WTC11 (cell line): ENCODE measurements around the gene NDUFAF2. TPM values are rescaled to one million over a fixed set of nuclear protein-coding genes. Genes with fewer than 3 reads are reported as not detected.

Experiments
- ATAC-seq: fragments of 200-7000 bp; cut with Tn5 transposase; 2 replicates; pipeline ENCODE4 v1.10.0; 2021; ENCODE audit warnings: mild to moderate bottlenecking, moderate library complexity
- CTCF ChIA-PET: fragments of 300-600 bp; sonication (Branson Sonifier 250); formaldehyde crosslinking; loops from one replicate; lab custom pipeline; 2021; ENCODE audit warnings: antibody characterized with exemption; lab: Charles Lee
- POLR2A ChIA-PET: fragments of 350-600 bp; sonication (Branson Sonifier 250); formaldehyde crosslinking; loops from one replicate; lab custom pipeline; 2021; ENCODE audit warnings: antibody characterized with exemption; lab: Charles Lee
- DNase-seq: peaks from one replicate; pipeline ENCODE4 v3.0.0; 2021; ENCODE audit warnings: low spot score
- H3K27ac Mint-ChIP-seq: 2 replicates; pipeline ENCODE4 v1.8.0; 2021; ENCODE audit warnings: mixed read lengths
- H3K27me3 Mint-ChIP-seq: 2 replicates; pipeline ENCODE4 v1.8.0; 2021; ENCODE audit warnings: low read depth, mild to moderate bottlenecking, moderate library complexity, mixed read lengths
- H3K36me3 Mint-ChIP-seq: 2 replicates; pipeline ENCODE4 v1.8.0; 2021; ENCODE audit warnings: mixed read lengths
- H3K4me1 Mint-ChIP-seq: 2 replicates; pipeline ENCODE4 v1.8.0; 2022; ENCODE audit warnings: mixed read lengths
- H3K4me3 Mint-ChIP-seq: 2 replicates; pipeline ENCODE4 v1.8.0; 2021; ENCODE audit warnings: mild to moderate bottlenecking, moderate library complexity, mixed read lengths
- H3K9me3 Mint-ChIP-seq: 2 replicates; pipeline ENCODE4 v1.8.0; 2021; ENCODE audit warnings: mixed read lengths
- CBFB ChIP-seq: sonication (generic); formaldehyde crosslinking; IDR thresholded peaks from 2 replicates; pipeline ENCODE4 v1.8.1; 2022; ENCODE audit warnings: mild to moderate bottlenecking, low read depth, missing genetic modification reagents
- CREB1 ChIP-seq: sonication (generic); formaldehyde crosslinking; IDR thresholded peaks from 2 replicates; pipeline ENCODE4 v1.8.0; 2023; ENCODE audit warnings: mild to moderate bottlenecking, missing genetic modification reagents
- ELF4 ChIP-seq: sonication (generic); formaldehyde crosslinking; IDR thresholded peaks from 2 replicates; pipeline ENCODE4 v1.8.1; 2022; ENCODE audit warnings: low read depth, mild to moderate bottlenecking, moderate library complexity, missing genetic modification reagents
- FOXP1 ChIP-seq: sonication (generic); formaldehyde crosslinking; IDR thresholded peaks from 2 replicates; pipeline ENCODE4 v1.8.0; 2022; ENCODE audit warnings: missing genetic modification reagents, mild to moderate bottlenecking, moderate library complexity, borderline replicate concordance
- HMGA2 ChIP-seq: fragments of 250-450 bp; sonication (Bioruptor Pico); IDR thresholded peaks from 2 replicates; pipeline ENCODE4 v1.4.0; 2021; ENCODE audit warnings: mild to moderate bottlenecking, moderate library complexity
- JAZF1 ChIP-seq: fragments of 250-450 bp; sonication (Bioruptor Pico); IDR thresholded peaks from 2 replicates; pipeline ENCODE4 v1.9.0; 2021; ENCODE audit warnings: moderate library complexity, mild to moderate bottlenecking, inconsistent platforms
- MXD4 ChIP-seq: fragments of 250-450 bp; sonication (Bioruptor Pico); IDR thresholded peaks from 2 replicates; pipeline ENCODE4 v1.8.0; 2021; ENCODE audit warnings: mild to moderate bottlenecking, moderate library complexity, borderline replicate concordance
- NFATC4 ChIP-seq: fragments of 250-450 bp; sonication (Bioruptor Pico); IDR thresholded peaks from 2 replicates; pipeline ENCODE4 v1.9.0; 2021; ENCODE audit warnings: mild to moderate bottlenecking
- OVOL2 ChIP-seq: fragments of 250-450 bp; sonication (Bioruptor Pico); IDR thresholded peaks from 2 replicates; pipeline ENCODE4 v1.9.0; 2021; ENCODE audit warnings: mild to moderate bottlenecking, borderline replicate concordance
- RORB ChIP-seq: fragments of 250-450 bp; sonication (Bioruptor Pico); IDR thresholded peaks from 2 replicates; pipeline ENCODE4 v1.9.0; 2021; ENCODE audit warnings: mild to moderate bottlenecking
- SMAD4 ChIP-seq: sonication (generic); formaldehyde crosslinking; IDR thresholded peaks from 2 replicates; pipeline ENCODE4 v1.8.0; 2022; ENCODE audit warnings: mild to moderate bottlenecking, missing genetic modification reagents
- SOX15 ChIP-seq: fragments of 250-450 bp; sonication (Bioruptor Pico); IDR thresholded peaks from 2 replicates; pipeline ENCODE4 v1.9.0; 2021; ENCODE audit warnings: mild to moderate bottlenecking
- ZNF121 ChIP-seq: sonication (generic); formaldehyde crosslinking; IDR thresholded peaks from 2 replicates; pipeline ENCODE4 v1.8.0; 2023; ENCODE audit warnings: missing genetic modification reagents
- ZNF263 ChIP-seq: sonication (generic); formaldehyde crosslinking; IDR thresholded peaks from 2 replicates; pipeline ENCODE4 v1.8.1; 2022; ENCODE audit warnings: low read depth, mild to moderate bottlenecking, moderate library complexity, missing genetic modification reagents
- ZNF416 ChIP-seq: fragments of 250-450 bp; sonication (Bioruptor Pico); IDR thresholded peaks from 2 replicates; pipeline ENCODE4 v1.9.0; 2021; ENCODE audit warnings: mild to moderate bottlenecking, inconsistent platforms
- ZNF423 ChIP-seq: fragments of 250-450 bp; sonication (Bioruptor Pico); IDR thresholded peaks from 2 replicates; pipeline ENCODE4 v2.1.2; 2022; ENCODE audit warnings: mild to moderate bottlenecking, moderate library complexity
- total RNA-seq: library from RNA; stranded (reverse); gene quantifications from 3 replicates; pipeline ENCODE4 v1.2.3, GENCODE V29; 2021
- TF ChIP-seq, protein P1 (sequence below): sonication (generic); formaldehyde crosslinking; IDR thresholded peaks from 2 replicates; pipeline ENCODE4 v1.8.0; 2022; ENCODE audit warnings: mild to moderate bottlenecking, missing genetic modification reagents
- TF ChIP-seq, protein P2 (sequence below): sonication (generic); formaldehyde crosslinking; conservative IDR thresholded peaks from 2 replicates; pipeline ENCODE4 v1.8.1; 2022; ENCODE audit warnings: mild to moderate bottlenecking, missing genetic modification reagents
- TF ChIP-seq, protein P3 (sequence below): sonication (generic); formaldehyde crosslinking; IDR thresholded peaks from 2 replicates; pipeline ENCODE4 v1.8.0; 2022; ENCODE audit warnings: mild to moderate bottlenecking, missing genetic modification reagents
- TF ChIP-seq, protein P4 (sequence below): fragments of 250-450 bp; sonication (Bioruptor Pico); IDR thresholded peaks from 2 replicates; pipeline ENCODE4 v1.9.0; 2021; ENCODE audit warnings: moderate library complexity, mild to moderate bottlenecking, inconsistent platforms, borderline replicate concordance
- TF ChIP-seq, protein P5 (sequence below): sonication (generic); formaldehyde crosslinking; IDR thresholded peaks from 2 replicates; pipeline ENCODE4 v1.8.0; 2023; ENCODE audit warnings: missing genetic modification reagents

NDUFAF2 gene
- total RNA-seq, 1 experiment from 2014 or later = 42.0 TPM

DNA sequence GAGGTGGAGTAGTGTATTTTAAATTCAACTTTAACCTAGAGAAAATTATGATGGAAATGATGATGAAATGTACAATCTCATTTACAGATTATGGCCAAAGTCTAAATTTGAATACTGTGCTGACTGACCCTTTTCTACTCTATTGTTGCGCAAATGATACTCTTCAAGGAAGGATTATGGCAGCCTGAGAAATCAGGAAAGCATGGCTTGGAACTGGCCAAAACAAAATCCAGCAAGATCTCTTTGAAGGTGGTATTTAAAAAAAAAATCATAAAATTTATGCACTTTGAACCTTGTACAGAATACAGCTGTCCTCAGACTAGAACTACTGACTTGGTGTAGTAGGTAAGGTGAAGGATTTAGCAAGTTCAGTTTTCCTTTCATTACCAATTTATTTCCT, 105.3 kb downstream of the NDUFAF2 start:
- no peaks in the 10 kb centered on the region for H3K27me3 Mint-ChIP-seq
- no peaks in the 10 kb centered on the region for H3K36me3 Mint-ChIP-seq
- no peak for DNase-seq
- no peak for ATAC-seq
- peaks cover 4% of the 10 kb centered on the region; the same call in 1 of the 2 replicates for H3K9me3 Mint-ChIP-seq
- H3K4me1 Mint-ChIP-seq = peaks cover 36% of the 10 kb centered on the region
- no peak overlapping the region; the same call in 1 of the 2 replicates for H3K27ac Mint-ChIP-seq
- CTCF ChIA-PET = no interaction called here
- TF ChIP-seq FOXP1 (CRISPR knock-in tag) (no peak), ZNF121 (CRISPR knock-in tag) (no peak), SMAD4 (no peak), NFATC4 (CRISPR knock-in tag) (no peak), CREB1 (no peak)
- TF ChIP-seq, protein P1, sequence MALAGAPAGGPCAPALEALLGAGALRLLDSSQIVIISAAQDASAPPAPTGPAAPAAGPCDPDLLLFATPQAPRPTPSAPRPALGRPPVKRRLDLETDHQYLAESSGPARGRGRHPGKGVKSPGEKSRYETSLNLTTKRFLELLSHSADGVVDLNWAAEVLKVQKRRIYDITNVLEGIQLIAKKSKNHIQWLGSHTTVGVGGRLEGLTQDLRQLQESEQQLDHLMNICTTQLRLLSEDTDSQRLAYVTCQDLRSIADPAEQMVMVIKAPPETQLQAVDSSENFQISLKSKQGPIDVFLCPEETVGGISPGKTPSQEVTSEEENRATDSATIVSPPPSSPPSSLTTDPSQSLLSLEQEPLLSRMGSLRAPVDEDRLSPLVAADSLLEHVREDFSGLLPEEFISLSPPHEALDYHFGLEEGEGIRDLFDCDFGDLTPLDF = no peak
- TF ChIP-seq, protein P2, sequence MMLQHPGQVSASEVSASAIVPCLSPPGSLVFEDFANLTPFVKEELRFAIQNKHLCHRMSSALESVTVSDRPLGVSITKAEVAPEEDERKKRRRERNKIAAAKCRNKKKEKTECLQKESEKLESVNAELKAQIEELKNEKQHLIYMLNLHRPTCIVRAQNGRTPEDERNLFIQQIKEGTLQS (CRISPR knock-in tag) = no peak
- TF ChIP-seq, all 79 proteins: peak for 0
- POLR2A ChIA-PET = no interaction called here
- H3K4me3 Mint-ChIP-seq = peak overlapping the region; percentile 8; the same call in 1 of the 2 replicates

DNA sequence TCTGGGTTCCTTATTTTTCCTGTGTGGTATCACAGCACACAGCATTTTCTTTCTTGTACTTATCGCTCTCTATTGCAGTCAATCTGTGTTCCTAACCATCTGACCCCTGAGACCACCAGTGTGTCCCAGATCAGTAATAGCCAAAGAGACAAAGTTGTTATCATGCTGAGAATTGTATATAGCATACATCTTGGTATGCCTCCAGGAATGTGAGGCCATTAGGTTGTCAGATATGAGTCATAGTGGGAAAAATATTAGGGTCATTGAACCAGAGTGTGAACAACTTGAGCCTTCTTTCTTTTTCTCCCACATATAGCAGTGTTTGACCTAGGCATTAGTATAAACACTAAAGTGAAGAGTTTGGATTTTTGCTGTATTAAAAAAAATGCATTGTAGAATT, 106.3 kb downstream of the NDUFAF2 start:
- ChIA-PET POLR2A (no interaction called here), CTCF (interaction anchor here (1.0 kb wide), 1 partner anchor 296 kb away, joined by 3 read pairs; no protein-coding TSS in a partner anchor)
- DNase-seq = no peak
- H3K27me3 Mint-ChIP-seq = no peaks in the 10 kb centered on the region
- H3K27ac Mint-ChIP-seq = no peak overlapping the region
- H3K4me1 Mint-ChIP-seq = peaks cover 30% of the 10 kb centered on the region
- no peaks in the 10 kb centered on the region for H3K9me3 Mint-ChIP-seq
- no peak for ATAC-seq
- no peak for TF ChIP-seq ZNF263 (CRISPR knock-in tag)
- TF ChIP-seq RORB = no peak
- TF ChIP-seq ZNF416 (CRISPR knock-in tag) = no peak
- TF ChIP-seq SOX15 (CRISPR knock-in tag) = no peak
- TF ChIP-seq JAZF1 = no peak
- no peak for TF ChIP-seq FOXP1 (CRISPR knock-in tag)
- TF ChIP-seq, protein P3, sequence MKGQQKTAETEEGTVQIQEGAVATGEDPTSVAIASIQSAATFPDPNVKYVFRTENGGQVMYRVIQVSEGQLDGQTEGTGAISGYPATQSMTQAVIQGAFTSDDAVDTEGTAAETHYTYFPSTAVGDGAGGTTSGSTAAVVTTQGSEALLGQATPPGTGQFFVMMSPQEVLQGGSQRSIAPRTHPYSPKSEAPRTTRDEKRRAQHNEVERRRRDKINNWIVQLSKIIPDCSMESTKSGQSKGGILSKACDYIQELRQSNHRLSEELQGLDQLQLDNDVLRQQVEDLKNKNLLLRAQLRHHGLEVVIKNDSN = no peak
- TF ChIP-seq HMGA2 = no peak
- no peak for TF ChIP-seq ZNF121 (CRISPR knock-in tag)
- no peak for TF ChIP-seq ELF4 (CRISPR knock-in tag)
- TF ChIP-seq ZNF423 = no peak
- no peak overlapping the region for H3K4me3 Mint-ChIP-seq
- H3K36me3 Mint-ChIP-seq = no peaks in the 10 kb centered on the region

DNA sequence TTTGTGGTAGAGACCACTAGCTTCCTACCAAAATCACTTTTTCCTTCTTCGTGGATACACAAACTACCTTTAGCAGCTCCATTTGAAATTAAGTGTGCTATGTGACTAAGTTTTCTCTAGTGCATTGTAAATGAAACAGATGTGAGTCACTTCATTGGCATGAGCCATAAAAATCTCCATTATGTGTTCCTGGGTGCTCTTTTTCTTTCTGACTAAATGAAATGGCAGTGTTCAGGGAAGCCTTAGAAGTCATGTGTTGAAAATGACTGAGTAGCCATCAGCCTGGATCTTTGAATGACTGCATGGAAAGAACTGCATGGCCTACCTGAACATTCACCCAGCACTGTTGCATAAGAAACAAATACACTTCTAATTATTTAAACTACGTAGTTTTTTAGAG, 107.9 kb downstream of the NDUFAF2 start:
- ATAC-seq (no peak), DNase-seq (no peak)
- POLR2A ChIA-PET = no interaction called here
- H3K9me3 Mint-ChIP-seq = no peaks in the 10 kb centered on the region
- no peaks in the 10 kb centered on the region for H3K36me3 Mint-ChIP-seq
- CTCF ChIA-PET = no interaction called here
- H3K4me3 Mint-ChIP-seq = no peak overlapping the region
- no peak overlapping the region for H3K27ac Mint-ChIP-seq
- H3K4me1 Mint-ChIP-seq = peaks cover 29% of the 10 kb centered on the region
- H3K27me3 Mint-ChIP-seq = no peaks in the 10 kb centered on the region
- TF ChIP-seq, protein P4, sequence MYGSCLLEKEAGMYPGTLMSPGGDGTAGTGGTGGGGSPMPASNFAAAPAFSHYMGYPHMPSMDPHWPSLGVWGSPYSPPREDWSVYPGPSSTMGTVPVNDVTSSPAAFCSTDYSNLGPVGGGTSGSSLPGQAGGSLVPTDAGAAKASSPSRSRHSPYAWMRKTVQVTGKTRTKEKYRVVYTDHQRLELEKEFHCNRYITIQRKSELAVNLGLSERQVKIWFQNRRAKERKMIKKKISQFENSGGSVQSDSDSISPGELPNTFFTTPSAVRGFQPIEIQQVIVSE (CRISPR knock-in tag) = no peak
- TF ChIP-seq OVOL2 = no peak
- no peak for TF ChIP-seq MXD4 (CRISPR knock-in tag)
- TF ChIP-seq, protein P5, sequence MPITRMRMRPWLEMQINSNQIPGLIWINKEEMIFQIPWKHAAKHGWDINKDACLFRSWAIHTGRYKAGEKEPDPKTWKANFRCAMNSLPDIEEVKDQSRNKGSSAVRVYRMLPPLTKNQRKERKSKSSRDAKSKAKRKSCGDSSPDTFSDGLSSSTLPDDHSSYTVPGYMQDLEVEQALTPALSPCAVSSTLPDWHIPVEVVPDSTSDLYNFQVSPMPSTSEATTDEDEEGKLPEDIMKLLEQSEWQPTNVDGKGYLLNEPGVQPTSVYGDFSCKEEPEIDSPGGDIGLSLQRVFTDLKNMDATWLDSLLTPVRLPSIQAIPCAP (CRISPR knock-in tag) = no peak
- TF ChIP-seq CBFB (CRISPR knock-in tag) = no peak
